ENCODE data around the gene HIF3A.

DNA sequence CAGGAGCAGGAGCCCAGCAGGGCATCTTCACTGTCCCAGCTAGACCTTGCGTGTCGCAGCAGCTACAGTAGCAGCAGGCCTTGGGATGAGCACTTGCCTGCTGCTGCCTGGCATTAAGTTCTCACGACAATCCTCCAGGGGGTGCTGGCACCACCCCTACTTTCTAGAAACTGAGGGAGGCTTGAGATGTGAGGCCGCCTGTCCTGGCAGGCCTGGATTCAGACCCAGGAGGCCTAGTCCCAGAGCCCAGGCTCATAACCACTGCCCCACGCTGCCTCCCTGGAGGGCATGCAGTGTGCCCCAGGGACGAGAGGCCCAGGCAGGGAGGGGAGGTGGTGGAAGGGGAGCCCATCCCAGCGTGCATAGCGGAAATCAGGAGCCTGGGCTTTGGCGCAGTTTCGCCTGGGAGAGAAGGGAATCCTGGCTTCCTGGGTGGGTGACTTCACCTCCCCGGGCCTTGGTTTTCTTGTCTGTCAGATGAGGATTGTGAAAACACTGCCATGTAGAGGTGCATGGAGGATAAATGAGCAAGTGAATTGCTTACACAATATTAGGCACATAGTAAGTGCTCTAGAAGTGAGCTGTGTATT is 76.2 kb downstream of the HIF3A start:
- no peak for TF ChIP-seq EZH2 (IDR thresholded peaks at IDR 0.05)
- TF ChIP-seq POLR2AphosphoS5 (IDR thresholded peaks at IDR 0.05; ENCODE audit: borderline replicate concordance, low read depth, low read length), result no peak
- TF ChIP-seq FOXP2 (optimal IDR thresholded peaks at IDR 0.05; ENCODE audit: control extremely low read depth, extremely low read length, insufficient read depth), result no peak

Measured in SK-N-MC (cell line).